HepG2 (cell line): ENCODE data around the gene RABGAP1L. TPM values are rescaled to one million over a fixed set of nuclear protein-coding genes. Genes with fewer than 3 reads are reported as not detected.

Source experiments
- CEBPB ChIP-seq: IDR thresholded peaks from 2 replicates; pipeline ENCODE4 v1.6.1; 2011; ENCODE audit warnings: low read depth, low read length, improper control_type of control experiment, borderline replicate concordance
- CEBPZ ChIP-seq: IDR thresholded peaks from 2 replicates; pipeline ENCODE4 v1.6.1; 2012; ENCODE audit warnings: low read length, improper control_type of control experiment
- CENPT ChIP-seq: sonication (generic); formaldehyde crosslinking; IDR thresholded peaks from 2 replicates; pipeline ENCODE4 v1.8.0; 2022; ENCODE audit warnings: low read depth, mild to moderate bottlenecking, moderate library complexity, missing genetic modification reagents
- ELF4 ChIP-seq: sonication (generic); formaldehyde crosslinking; IDR thresholded peaks from 2 replicates; pipeline ENCODE4 v1.5.0; 2020; ENCODE audit warnings: missing genetic modification reagents, mild to moderate bottlenecking, moderate library complexity, borderline replicate concordance
- HCFC1 ChIP-seq: fragments of 150-350 bp; IDR thresholded peaks from 2 replicates; pipeline ENCODE4 v1.6.1; 2014; ENCODE audit warnings: low read depth, low read length
- HNF1A ChIP-seq, 2 experiments: sonication (generic) in 1 of 2; formaldehyde crosslinking in 1 of 2; IDR thresholded peaks; 2 replicates each; pipeline versions ENCODE4 v1.4.0 to v1.6.1; 2016 to 2020; ENCODE audit warnings: borderline replicate concordance in 1 of 2, low read depth in 1 of 2, mild to moderate bottlenecking in 1 of 2, missing genetic modification reagents in 1 of 2
- PLSCR1 ChIP-seq: sonication (generic); formaldehyde crosslinking; IDR thresholded peaks from 2 replicates; pipeline ENCODE4 v1.5.0; 2020; ENCODE audit warnings: missing genetic modification reagents, mild to moderate bottlenecking, borderline replicate concordance
- POLR2A ChIP-seq, 2 experiments: IDR thresholded peaks; 2 replicates each; pipeline ENCODE4 v1.6.1; 2011; ENCODE audit warnings: low read depth in 2 of 2, low read length in 2 of 2, mild to moderate bottlenecking in 1 of 2, moderate library complexity in 1 of 2; ENCODE audit not compliant: insufficient read depth in 1 of 2
- STAT5B ChIP-seq: sonication (generic); formaldehyde crosslinking; IDR thresholded peaks from 2 replicates; pipeline ENCODE4 v1.4.0; 2020; ENCODE audit warnings: missing genetic modification reagents
- ZNF251 ChIP-seq: sonication (generic); formaldehyde crosslinking; IDR thresholded peaks from 2 replicates; pipeline ENCODE4 v1.9.0; 2021; ENCODE audit warnings: mild to moderate bottlenecking, missing genetic modification reagents
- ZNF572 ChIP-seq: sonication (generic); formaldehyde crosslinking; IDR thresholded peaks from 2 replicates; pipeline ENCODE4 v1.5.1; 2020; ENCODE audit warnings: mild to moderate bottlenecking, missing genetic modification reagents
- ZNF720 ChIP-seq: sonication (generic); formaldehyde crosslinking; IDR thresholded peaks from 2 replicates; pipeline ENCODE4 v1.4.0; 2020; ENCODE audit warnings: missing genetic modification reagents
- ZNF724P ChIP-seq: sonication (generic); formaldehyde crosslinking; IDR thresholded peaks from 2 replicates; pipeline ENCODE4 v1.8.0; 2022; ENCODE audit warnings: missing genetic modification reagents, borderline replicate concordance
- polyA plus RNA-seq, 8 experiments: library from polyadenylated mRNA; depleted of rRNA in 3 of 8; stranded (reverse) in 7 of 8; unstranded in 1 of 8; fragments of >200 nt; fragmentation: Illumina TruSeq in 4 of 8; extraction: Trizol in 4 of 8; gene quantifications; 2 replicates each; pipeline versions ENCODE4 v1.2.1 to v1.2.3, GENCODE V29; 2011 to 2016; ENCODE audit warnings: low read depth in 4 of 8, missing spikeins in 1 of 8, mixed read lengths in 1 of 8; ENCODE audit not compliant: insufficient read depth in 1 of 8
- total RNA-seq, 5 experiments: library from RNA; depleted of rRNA; stranded (reverse); fragments of >200 nt; fragmentation: Illumina TruSeq; extraction: Trizol; gene quantifications; 2 replicates each; pipeline ENCODE4 v1.2.3, GENCODE V29; 2016; ENCODE audit warnings: low read depth in 1 of 5
- TF ChIP-seq, protein P1 (sequence below): sonication (generic); formaldehyde crosslinking; conservative IDR thresholded peaks from 2 replicates; pipeline ENCODE4 v1.4.0; 2020; ENCODE audit warnings: missing genetic modification reagents
- TF ChIP-seq, protein P2 (sequence below): sonication (generic); formaldehyde crosslinking; IDR thresholded peaks from 2 replicates; pipeline ENCODE4 v1.5.0; 2020; ENCODE audit warnings: missing genetic modification reagents
- TF ChIP-seq, protein P3 (sequence below): sonication (generic); formaldehyde crosslinking; IDR thresholded peaks from 2 replicates; pipeline ENCODE4 v1.8.0; 2022; ENCODE audit warnings: mild to moderate bottlenecking, missing genetic modification reagents, moderate library complexity

Gene RABGAP1L
- total and polyA plus RNA-seq, 2 of the 13 experiments (the other 11 are each of a cell fraction or from before 2014, with no cell fraction given): 7.9 to 22.6 TPM

- TF ChIP-seq POLR2A (IDR thresholded peaks at IDR 0.05; ENCODE audit: insufficient read depth in 1 of 2, low read depth in 2 of 2, low read length in 2 of 2): peak; percentile 61 to 64; a peak in 2 of 4 replicates
- TF ChIP-seq, protein P1, sequence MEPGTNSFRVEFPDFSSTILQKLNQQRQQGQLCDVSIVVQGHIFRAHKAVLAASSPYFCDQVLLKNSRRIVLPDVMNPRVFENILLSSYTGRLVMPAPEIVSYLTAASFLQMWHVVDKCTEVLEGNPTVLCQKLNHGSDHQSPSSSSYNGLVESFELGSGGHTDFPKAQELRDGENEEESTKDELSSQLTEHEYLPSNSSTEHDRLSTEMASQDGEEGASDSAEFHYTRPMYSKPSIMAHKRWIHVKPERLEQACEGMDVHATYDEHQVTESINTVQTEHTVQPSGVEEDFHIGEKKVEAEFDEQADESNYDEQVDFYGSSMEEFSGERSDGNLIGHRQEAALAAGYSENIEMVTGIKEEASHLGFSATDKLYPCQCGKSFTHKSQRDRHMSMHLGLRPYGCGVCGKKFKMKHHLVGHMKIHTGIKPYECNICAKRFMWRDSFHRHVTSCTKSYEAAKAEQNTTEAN (CRISPR knock-in tag): peak; percentile 77; the same call in 1 of the 2 replicates
- TF ChIP-seq, protein P2, sequence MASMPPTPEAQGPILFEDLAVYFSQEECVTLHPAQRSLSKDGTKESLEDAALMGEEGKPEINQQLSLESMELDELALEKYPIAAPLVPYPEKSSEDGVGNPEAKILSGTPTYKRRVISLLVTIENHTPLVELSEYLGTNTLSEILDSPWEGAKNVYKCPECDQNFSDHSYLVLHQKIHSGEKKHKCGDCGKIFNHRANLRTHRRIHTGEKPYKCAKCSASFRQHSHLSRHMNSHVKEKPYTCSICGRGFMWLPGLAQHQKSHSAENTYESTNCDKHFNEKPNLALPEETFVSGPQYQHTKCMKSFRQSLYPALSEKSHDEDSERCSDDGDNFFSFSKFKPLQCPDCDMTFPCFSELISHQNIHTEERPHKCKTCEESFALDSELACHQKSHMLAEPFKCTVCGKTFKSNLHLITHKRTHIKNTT: no peak
- no peak for TF ChIP-seq CEBPZ
- no peak for TF ChIP-seq CENPT (CRISPR knock-in tag)
- TF ChIP-seq PLSCR1 (CRISPR knock-in tag): no peak
- no peak for TF ChIP-seq STAT5B
- no peak; the same call in 1 of the 2 replicates for TF ChIP-seq ZNF724P
- no peak for TF ChIP-seq HNF1A (IDR thresholded peaks at IDR 0.05; ENCODE audit: low read depth)
- 0 out of 2 replicates have a peak, but pooled peaks have one; percentile 35 for TF ChIP-seq HNF1A (CRISPR knock-in tag; IDR thresholded peaks at IDR 0.05; ENCODE audit: borderline replicate concordance)
- TF ChIP-seq CEBPB: no peak
- no peak for TF ChIP-seq ZNF720 (CRISPR knock-in tag)
- TF ChIP-seq, protein P3, sequence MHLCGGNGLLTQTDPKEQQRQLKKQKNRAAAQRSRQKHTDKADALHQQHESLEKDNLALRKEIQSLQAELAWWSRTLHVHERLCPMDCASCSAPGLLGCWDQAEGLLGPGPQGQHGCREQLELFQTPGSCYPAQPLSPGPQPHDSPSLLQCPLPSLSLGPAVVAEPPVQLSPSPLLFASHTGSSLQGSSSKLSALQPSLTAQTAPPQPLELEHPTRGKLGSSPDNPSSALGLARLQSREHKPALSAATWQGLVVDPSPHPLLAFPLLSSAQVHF: peak; percentile 74
- TF ChIP-seq ZNF572 (CRISPR knock-in tag): no peak
- TF ChIP-seq ZNF251 (CRISPR knock-in tag): no peak
- no peak for TF ChIP-seq ELF4 (CRISPR knock-in tag)
- no peak for TF ChIP-seq HCFC1
These were observed at the start of gene RABGAP1L (continued) for GRCh38 chr1:174159252-174160108.
